GM12878 (cell line): ENCODE measurements around the gene CNTRL. TPM values are rescaled to one million over a fixed set of nuclear protein-coding genes. Genes with fewer than 3 reads are reported as not detected.

ENCODE experiments used
- ATAC-seq: fragments of 200-7000 bp; cut with Tn5 transposase; 3 replicates; pipeline ENCODE4 v1.9.1; 2020; ENCODE audit warnings: mild to moderate bottlenecking, moderate library complexity
- BruUV-seq: library from RNA; stranded (reverse); fragments of 400-500 nt; replicated peaks from 2 replicates; lab custom pipeline; 2021; lab: Mats Ljungman, UMichigan
- CTCF ChIA-PET: fragments of 300-600 bp; sonication (Branson Sonifier 250); formaldehyde crosslinking; extraction: SDS; loops from one replicate; lab custom pipeline; 2021; ENCODE audit warnings: inconsistent platforms; lab: Yijun Ruan, JAX
- POLR2A ChIA-PET: fragments of 350-600 bp; formaldehyde crosslinking; extraction: SDS; loops from one replicate; lab custom pipeline; 2021; ENCODE audit warnings: inconsistent platforms; lab: Charles Lee
- RAD21 ChIA-PET: fragments of 300-600 bp; sonication (Branson Sonifier 250); formaldehyde crosslinking; loops from one replicate; lab custom pipeline; 2023; ENCODE audit warnings: antibody characterized with exemption; ENCODE audit not compliant: unreplicated experiment; lab: Charles Lee
- SMC1A ChIA-PET: fragments of 300-600 bp; sonication (Branson Sonifier 250); formaldehyde crosslinking; loops from one replicate; lab custom pipeline; 2023; ENCODE audit not compliant: unreplicated experiment, uncharacterized antibody; lab: Charles Lee
- DNase-seq: peaks from one replicate; pipeline ENCODE4 v3.0.0-alpha.2; 2011; ENCODE audit warnings: low read depth, low spot score
- FAIRE-seq: peaks from 3 replicates; lab custom pipeline; 2011; peaks lifted over from hg19 to GRCh38; lab: Jason Lieb, UNC
- H2AFZ ChIP-seq: 2 replicates; pipeline ENCODE4 v1.6.0; 2011; ENCODE audit warnings: low read depth, low read length, control low read depth; ENCODE audit not compliant: control insufficient read depth
- H3K27ac ChIP-seq: 2 replicates; pipeline ENCODE4 v1.5.1; 2011; ENCODE audit warnings: control low read depth; ENCODE audit not compliant: control insufficient read depth, insufficient read depth
- H3K27me3 ChIP-seq, 2 experiments: replicated peaks in 1 of 2; 2 replicates each; pipeline versions ENCODE4 v1.6.0 to v1.6.1; 2011; ENCODE audit warnings: low read length in 1 of 2; ENCODE audit not compliant: control insufficient read depth in 2 of 2, insufficient read depth in 2 of 2
- H3K36me3 ChIP-seq, 2 experiments: 2 replicates each; pipeline ENCODE4 v1.5.1; 2011; ENCODE audit warnings: low read length in 1 of 2; ENCODE audit not compliant: control insufficient read depth in 2 of 2, insufficient read depth in 2 of 2
- H3K4me1 ChIP-seq: 2 replicates; pipeline ENCODE4 v1.6.1; 2011; ENCODE audit warnings: mild to moderate bottlenecking, low read length, moderate library complexity, mixed read lengths; ENCODE audit not compliant: control insufficient read depth, insufficient read depth
- H3K4me2 ChIP-seq: 2 replicates; pipeline ENCODE4 v1.6.0; 2011; ENCODE audit warnings: control low read depth; ENCODE audit not compliant: control insufficient read depth, insufficient read depth
- H3K4me3 ChIP-seq: fragments of 200-600 bp; sonication (generic); 2 replicates; pipeline ENCODE4 v1.5.1; 2016
- H3K79me2 ChIP-seq: 2 replicates; pipeline ENCODE4 v1.6.0; 2011; ENCODE audit warnings: low read length; ENCODE audit not compliant: control insufficient read depth, insufficient read depth
- H3K9ac ChIP-seq: 2 replicates; pipeline ENCODE4 v1.8.0; 2011; ENCODE audit warnings: low read length, control low read depth, mixed read lengths; ENCODE audit not compliant: control insufficient read depth, insufficient read depth
- H3K9me3 ChIP-seq: replicated peaks from 3 replicates; pipeline ENCODE4 v1.5.1; 2011; ENCODE audit warnings: mild to moderate bottlenecking, low read length; ENCODE audit not compliant: control insufficient read depth, insufficient read depth
- H4K20me1 ChIP-seq: 2 replicates; pipeline ENCODE4 v1.6.0; 2011; ENCODE audit not compliant: control insufficient read depth, insufficient read depth
- ASH2L ChIP-seq: fragments of 300-600, 200-600 bp; sonication (generic); IDR thresholded peaks from 2 replicates; pipeline ENCODE4 v1.6.1; 2017; ENCODE audit warnings: low read depth, mild to moderate bottlenecking, borderline replicate concordance
- CBX5 ChIP-seq: sonication (generic); IDR thresholded peaks from 2 replicates; pipeline ENCODE4 v1.6.1; 2016; ENCODE audit warnings: low read depth, moderate library complexity, mild to moderate bottlenecking, inconsistent platforms
- CREB1 ChIP-seq: IDR thresholded peaks from 2 replicates; pipeline ENCODE4 v1.6.1; 2012; ENCODE audit warnings: low read depth, mild to moderate bottlenecking, inconsistent platforms
- CREM ChIP-seq: IDR thresholded peaks from 2 replicates; pipeline ENCODE4 v1.6.1; 2014; ENCODE audit warnings: antibody characterized with exemption, low read depth
- GATAD2B ChIP-seq: fragments of 450-650 bp; conservative IDR thresholded peaks from 2 replicates; pipeline ENCODE4 v1.6.1; 2017; ENCODE audit warnings: low read depth, mild to moderate bottlenecking, moderate library complexity
- HDAC6 ChIP-seq: fragments of 200-600 bp; sonication (generic); IDR thresholded peaks from one replicate; pipeline ENCODE4 v1.8.0; 2017; ENCODE audit warnings: antibody characterized with exemption; ENCODE audit not compliant: unreplicated experiment
- HDGF ChIP-seq: fragments of 450-650 bp; IDR thresholded peaks from 2 replicates; pipeline ENCODE4 v1.6.1; 2016; ENCODE audit warnings: antibody characterized with exemption
- JUND ChIP-seq: IDR thresholded peaks from 2 replicates; pipeline ENCODE4 v1.6.1; 2012; ENCODE audit warnings: low read depth, mild to moderate bottlenecking, low read length, improper control_type of control experiment, moderate library complexity
- LARP7 ChIP-seq: fragments of 450-650 bp; IDR thresholded peaks from 2 replicates; pipeline ENCODE4 v1.6.1; 2017; ENCODE audit warnings: mild to moderate bottlenecking
- PAX8 ChIP-seq: fragments of 450-650 bp; IDR thresholded peaks from 2 replicates; pipeline ENCODE4 v1.6.1; 2017; ENCODE audit warnings: mild to moderate bottlenecking, moderate library complexity
- RELA ChIP-seq: fragments of 450-650 bp; IDR thresholded peaks from 2 replicates; pipeline ENCODE4 v1.8.0; 2014; ENCODE audit warnings: borderline replicate concordance; ENCODE audit not compliant: partially characterized antibody
- SMC3 ChIP-seq: IDR thresholded peaks from 2 replicates; pipeline ENCODE4 v1.6.1; 2011; ENCODE audit warnings: low read length, improper control_type of control experiment, borderline replicate concordance
- SP1 ChIP-seq: IDR thresholded peaks from one replicate; pipeline ENCODE4 v1.6.1; 2011; ENCODE audit warnings: low read depth, low read length
- ZBED1 ChIP-seq: IDR thresholded peaks from 2 replicates; pipeline ENCODE4 v1.6.1; 2016; ENCODE audit warnings: borderline replicate concordance
- ZNF217 ChIP-seq: fragments of 450-650 bp; IDR thresholded peaks from 2 replicates; pipeline ENCODE4 v1.6.1; 2017; ENCODE audit warnings: antibody characterized with exemption, mild to moderate bottlenecking
- WGBS: methylation state at CpG from one replicate; pipeline ENCODE4 v1.1.6; 2016; ENCODE audit warnings: low lambda C conversion rate; ENCODE audit not compliant: insufficient replicate concordance, insufficient coverage; ENCODE audit errors: missing lambda C conversion rate; 5-methylcytosine and 5-hydroxymethylcytosine counted together
- in situ Hi-C: fragments of 300-500 bp; cut with MboI; formaldehyde crosslinking; loops from 9 replicates; pipeline ENCODE4 v1.14.3; 2018; ENCODE audit warnings: mixed read lengths
- intact Hi-C: fragments of 100-400 bp; cut with micrococcal nuclease; formaldehyde crosslinking; loops from one replicate; pipeline ENCODE4 v1.14.2; 2022; ENCODE audit not compliant: unreplicated experiment
- polyA plus RNA-seq, 11 experiments: library from polyadenylated mRNA; depleted of rRNA in 4 of 11; unstranded in 6 of 11; stranded (reverse) in 5 of 11; fragments of >200 nt; fragmentation: Nextera tagmentation in 4 of 11; fragmentation: Illumina TruSeq in 1 of 11; extraction: Ambion mirVana in 4 of 11; extraction: Trizol in 1 of 11; gene quantifications; 1 replicate in 1 of 11; 2 replicates in 10 of 11; pipeline versions ENCODE4 v1.2.1 to v1.2.3, GENCODE V29; 2011 to 2016; ENCODE audit warnings: inconsistent platforms in 2 of 11, missing spikeins in 2 of 11, low read depth in 1 of 11
- total RNA-seq, 4 experiments: library from RNA; depleted of rRNA in 3 of 4; stranded (reverse); fragments of >200 nt in 3 of 4; fragmentation: Illumina TruSeq in 1 of 4; extraction: Trizol in 1 of 4; gene quantifications; 2 replicates each; pipeline versions ENCODE4 v1.2.1 to v1.2.3, GENCODE V29; 2013 to 2021
- TF ChIP-seq, protein P1 (sequence below): fragments of 450-650 bp; formaldehyde crosslinking; IDR thresholded peaks from 2 replicates; pipeline ENCODE4 v1.5.0; 2022; ENCODE audit warnings: mild to moderate bottlenecking, missing genetic modification characterization
- TF ChIP-seq, protein P2 (sequence below): fragments of 450-650 bp; IDR thresholded peaks from 2 replicates; pipeline ENCODE4 v1.6.1; 2016; ENCODE audit warnings: mild to moderate bottlenecking

Gene CNTRL
- total and polyA plus RNA-seq, 10 of the 15 experiments (the other 5 are each of a cell fraction or from before 2014, with no cell fraction given), result 20.0 to 65.4 (median 38.8) TPM

DNA sequence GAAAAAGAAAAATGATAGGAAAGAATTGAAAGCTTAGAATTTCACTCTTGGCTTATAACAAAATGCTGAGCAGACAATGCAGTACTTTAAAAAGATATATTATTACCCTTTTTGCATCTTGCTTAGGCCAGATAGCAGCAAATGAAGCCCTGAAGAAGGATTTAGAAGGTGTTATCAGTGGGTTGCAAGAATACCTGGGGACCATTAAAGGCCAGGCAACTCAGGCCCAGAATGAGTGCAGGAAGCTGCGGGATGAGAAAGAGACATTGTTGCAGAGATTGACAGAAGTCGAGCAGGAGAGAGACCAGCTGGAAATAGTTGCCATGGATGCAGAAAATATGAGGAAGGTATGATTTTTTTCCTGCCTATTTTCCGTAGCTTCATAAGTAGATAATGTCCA lies 50.8 kb downstream of the CNTRL start:
- H3K9ac ChIP-seq, result no peak overlapping the region
- DNase-seq, result no peak
- H2AFZ ChIP-seq, result no peak overlapping the region
- WGBS, result 79% methylated on average over 3 of the region's 3 CpGs
- POLR2A ChIA-PET, result interaction anchor here (0.8 to 1.5 kb wide), 2 partner anchors 12 to 31 kb away, joined by 3 to 8 read pairs; no protein-coding TSS in a partner anchor
- H3K36me3 ChIP-seq, result peaks cover 2 to 17% of the 10 kb centered on the region in 2 experiments
- SMC1A ChIA-PET, result interaction anchor here (0.6 to 4.2 kb wide), 8 partner anchors 23 to 89 kb away, joined by 3 to 19 read pairs (median 4); no protein-coding TSS in a partner anchor
- H3K4me1 ChIP-seq, result peaks cover 3% of the 10 kb centered on the region; the same call in 1 of the 2 replicates
- H3K9me3 ChIP-seq, result peaks cover 3% of the 10 kb centered on the region; the same call in 1 of the 3 replicates
- CTCF ChIA-PET, result interaction anchor here (0.8 to 1.0 kb wide), 3 partner anchors 65 to 256 kb away, joined by 3 read pairs; no protein-coding TSS in a partner anchor
- intact Hi-C loops (no loop called here), in situ Hi-C loops (no loop called here)
- no peak for FAIRE-seq
- no peak overlapping the region for H3K4me2 ChIP-seq
- H3K27ac ChIP-seq, result no peak overlapping the region
- H3K79me2 ChIP-seq, result peaks cover 9% of the 10 kb centered on the region
- no peak overlapping the region for H3K4me3 ChIP-seq
- no peak for TF ChIP-seq GATAD2B
- no peak for TF ChIP-seq HDAC6
- TF ChIP-seq, protein P1, sequence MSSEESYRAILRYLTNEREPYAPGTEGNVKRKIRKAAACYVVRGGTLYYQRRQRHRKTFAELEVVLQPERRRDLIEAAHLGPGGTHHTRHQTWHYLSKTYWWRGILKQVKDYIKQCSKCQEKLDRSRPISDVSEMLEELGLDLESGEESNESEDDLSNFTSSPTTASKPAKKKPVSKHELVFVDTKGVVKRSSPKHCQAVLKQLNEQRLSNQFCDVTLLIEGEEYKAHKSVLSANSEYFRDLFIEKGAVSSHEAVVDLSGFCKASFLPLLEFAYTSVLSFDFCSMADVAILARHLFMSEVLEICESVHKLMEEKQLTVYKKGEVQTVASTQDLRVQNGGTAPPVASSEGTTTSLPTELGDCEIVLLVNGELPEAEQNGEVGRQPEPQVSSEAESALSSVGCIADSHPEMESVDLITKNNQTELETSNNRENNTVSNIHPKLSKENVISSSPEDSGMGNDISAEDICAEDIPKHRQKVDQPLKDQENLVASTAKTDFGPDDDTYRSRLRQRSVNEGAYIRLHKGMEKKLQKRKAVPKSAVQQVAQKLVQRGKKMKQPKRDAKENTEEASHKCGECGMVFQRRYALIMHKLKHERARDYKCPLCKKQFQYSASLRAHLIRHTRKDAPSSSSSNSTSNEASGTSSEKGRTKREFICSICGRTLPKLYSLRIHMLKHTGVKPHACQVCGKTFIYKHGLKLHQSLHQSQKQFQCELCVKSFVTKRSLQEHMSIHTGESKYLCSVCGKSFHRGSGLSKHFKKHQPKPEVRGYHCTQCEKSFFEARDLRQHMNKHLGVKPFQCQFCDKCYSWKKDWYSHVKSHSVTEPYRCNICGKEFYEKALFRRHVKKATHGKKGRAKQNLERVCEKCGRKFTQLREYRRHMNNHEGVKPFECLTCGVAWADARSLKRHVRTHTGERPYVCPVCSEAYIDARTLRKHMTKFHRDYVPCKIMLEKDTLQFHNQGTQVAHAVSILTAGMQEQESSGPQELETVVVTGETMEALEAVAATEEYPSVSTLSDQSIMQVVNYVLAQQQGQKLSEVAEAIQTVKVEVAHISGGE (CRISPR knock-in tag), result no peak
- TF ChIP-seq RELA, result no peak
- TF ChIP-seq, protein P2, sequence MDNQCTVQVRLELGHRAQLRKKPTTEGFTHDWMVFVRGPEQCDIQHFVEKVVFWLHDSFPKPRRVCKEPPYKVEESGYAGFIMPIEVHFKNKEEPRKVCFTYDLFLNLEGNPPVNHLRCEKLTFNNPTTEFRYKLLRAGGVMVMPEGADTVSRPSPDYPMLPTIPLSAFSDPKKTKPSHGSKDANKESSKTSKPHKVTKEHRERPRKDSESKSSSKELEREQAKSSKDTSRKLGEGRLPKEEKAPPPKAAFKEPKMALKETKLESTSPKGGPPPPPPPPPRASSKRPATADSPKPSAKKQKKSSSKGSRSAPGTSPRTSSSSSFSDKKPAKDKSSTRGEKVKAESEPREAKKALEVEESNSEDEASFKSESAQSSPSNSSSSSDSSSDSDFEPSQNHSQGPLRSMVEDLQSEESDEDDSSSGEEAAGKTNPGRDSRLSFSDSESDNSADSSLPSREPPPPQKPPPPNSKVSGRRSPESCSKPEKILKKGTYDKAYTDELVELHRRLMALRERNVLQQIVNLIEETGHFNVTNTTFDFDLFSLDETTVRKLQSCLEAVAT, result no peak
- no peak for TF ChIP-seq SP1
- TF ChIP-seq JUND, result no peak
- no peak for TF ChIP-seq HDGF
- no peak for TF ChIP-seq SMC3
- no peak for TF ChIP-seq ZBED1
- TF ChIP-seq ASH2L, result no peak
- TF ChIP-seq CREM, result no peak
- no peak for TF ChIP-seq PAX8
- TF ChIP-seq ZNF217, result no peak
- TF ChIP-seq LARP7, result no peak
- no peak for TF ChIP-seq CBX5
- TF ChIP-seq CREB1, result no peak
- no TSS peak for BruUV-seq
- no peak for ATAC-seq
- no peaks in the 10 kb centered on the region for H4K20me1 ChIP-seq
- RAD21 ChIA-PET, result no interaction called here
- no peaks in the 10 kb centered on the region for H3K27me3 ChIP-seq
